HS-27A (cell line): ENCODE measurements around the gene PFAS.

ENCODE experiments used
- DNase-seq: peaks from one replicate; pipeline ENCODE4 v3.0.0-alpha.2; 2012; ENCODE audit warnings: low read depth, missing footprints

PFAS gene

DNA sequence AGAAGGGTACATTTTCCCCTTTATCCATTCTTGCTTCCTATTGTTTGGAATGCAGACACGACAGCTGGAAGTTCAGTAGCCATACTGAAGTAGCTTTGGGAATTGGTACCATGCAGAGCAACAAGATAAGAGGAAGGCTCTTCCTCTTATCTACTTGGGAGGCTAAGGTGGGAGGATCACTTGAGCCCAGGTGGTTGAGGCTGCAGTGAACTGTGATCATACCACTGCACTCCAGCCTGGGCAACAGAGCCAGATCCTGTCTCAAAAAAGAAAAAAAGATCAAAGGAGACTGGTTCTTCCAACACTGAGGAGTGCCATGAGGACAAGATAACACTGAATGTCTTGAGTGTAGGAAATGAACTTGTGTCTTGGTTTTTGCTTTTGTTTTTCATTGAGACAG is 23.3 kb downstream of the PFAS start:
- no peak for DNase-seq

DNA sequence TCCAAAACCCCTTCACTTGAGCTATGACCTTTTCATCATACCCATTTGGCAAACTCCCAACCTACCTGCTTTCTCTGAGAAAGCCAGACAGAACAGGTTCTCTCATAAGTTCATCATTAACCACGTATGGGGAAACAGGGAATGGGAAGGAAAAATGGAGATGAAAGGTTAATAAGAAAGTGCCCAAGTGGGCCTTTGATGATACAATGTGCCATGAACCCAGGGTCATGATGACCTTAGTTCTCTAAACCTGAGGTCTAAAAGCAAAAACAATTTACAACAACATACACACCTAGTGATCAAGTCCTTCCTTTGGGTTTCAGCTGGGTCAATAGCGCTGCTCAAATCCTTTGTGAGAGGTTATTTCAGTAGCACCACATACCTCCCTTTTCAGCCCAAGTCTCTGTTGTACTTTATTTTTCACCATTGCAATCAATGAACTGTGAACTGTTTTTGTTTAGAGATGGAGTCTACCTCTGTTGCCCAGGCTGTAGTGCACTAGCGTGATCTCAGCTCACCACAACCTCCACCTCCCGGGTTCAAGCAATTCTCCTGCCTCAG is 24.9 kb downstream of the PFAS start:
- DNase-seq, result no peak

DNA sequence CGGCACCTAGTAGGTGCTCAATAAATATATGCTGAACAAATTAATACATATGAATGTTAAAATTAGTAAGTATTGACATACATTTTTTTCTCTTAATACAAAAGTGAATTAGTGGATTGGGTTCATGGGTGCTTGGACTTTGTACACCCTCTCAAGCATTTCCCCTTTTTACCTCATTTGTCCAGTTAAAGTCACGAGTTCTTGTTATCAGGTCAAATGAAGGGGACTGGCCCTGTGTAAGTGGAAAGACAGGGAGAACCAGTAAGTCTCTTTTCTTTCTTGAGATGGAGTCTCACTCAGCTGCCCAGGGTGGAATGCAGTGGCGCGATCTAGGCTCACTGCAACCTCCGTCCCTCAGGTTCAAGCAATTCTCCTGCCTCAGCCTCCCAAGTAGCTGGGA is 25.7 kb downstream of the PFAS start:
- no peak for DNase-seq

DNA sequence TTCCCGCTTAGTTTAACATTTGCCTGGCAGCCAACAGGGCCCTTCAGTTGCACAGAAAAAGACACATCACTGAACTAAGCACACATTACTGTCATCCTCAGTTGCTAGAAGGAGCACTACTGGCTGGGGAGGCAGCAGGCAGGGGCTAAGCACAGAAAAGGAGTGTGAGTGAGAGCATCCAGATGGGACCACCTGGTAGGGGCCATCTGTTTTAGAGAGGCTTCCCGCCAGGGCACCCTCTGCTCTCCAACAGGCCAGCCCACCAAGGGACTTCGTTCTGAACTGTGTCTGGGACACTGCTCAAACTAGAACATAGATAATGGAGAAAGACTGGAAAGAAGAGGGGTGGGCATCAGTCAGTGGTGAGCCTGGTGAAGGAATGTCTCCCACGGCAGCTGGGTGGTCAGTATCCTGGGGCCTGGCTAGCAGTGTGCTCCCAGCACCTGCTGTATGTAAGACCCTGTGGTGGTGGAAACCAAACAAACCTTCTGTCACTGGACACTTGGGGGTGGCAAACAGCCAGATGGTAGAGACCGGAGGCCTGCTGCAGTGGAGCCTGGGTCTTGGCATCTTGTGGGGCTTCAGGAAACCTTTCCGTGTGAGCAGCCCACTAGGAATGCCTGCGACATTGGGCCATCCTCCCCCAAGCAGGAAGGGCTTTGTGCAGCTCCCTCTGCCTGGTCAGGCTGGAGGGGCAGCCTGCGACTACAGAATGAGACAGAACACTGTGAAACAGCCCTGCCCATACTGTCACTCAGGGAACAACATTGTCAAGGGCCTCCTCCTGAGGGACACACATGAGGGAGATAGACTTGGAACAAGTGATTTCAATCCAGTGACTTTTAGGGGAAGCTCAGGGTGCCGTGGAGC is 26.6 kb downstream of the PFAS start:
- no peak for DNase-seq

- no peak for DNase-seq
Observed at GRCh38 chr17:8277317-8277716, 28.2 kb downstream of the PFAS start.

DNA sequence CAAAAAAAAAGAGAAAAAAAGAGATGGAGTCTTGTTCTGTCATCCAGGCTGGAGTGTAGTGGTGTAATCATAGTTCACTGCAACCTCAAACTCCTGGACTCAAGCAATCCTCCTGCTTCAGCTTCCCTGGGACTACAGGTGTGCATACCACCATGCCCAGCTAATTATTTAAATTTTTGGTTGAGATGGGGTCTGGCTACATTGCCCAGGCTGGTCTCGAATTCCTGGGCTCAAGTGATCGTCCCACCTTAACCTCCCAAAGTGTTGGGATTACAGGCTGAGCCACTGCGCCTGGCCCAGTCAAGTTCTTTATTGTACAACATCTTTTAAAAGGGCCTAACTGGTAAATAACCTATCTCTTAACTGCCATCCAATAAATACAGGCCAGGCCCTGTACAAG is 33.3 kb downstream of the PFAS start:
- no peak for DNase-seq

- no peak for DNase-seq
Observed at GRCh38 chr17:8283356-8283755, 34.3 kb downstream of the PFAS start.

DNA sequence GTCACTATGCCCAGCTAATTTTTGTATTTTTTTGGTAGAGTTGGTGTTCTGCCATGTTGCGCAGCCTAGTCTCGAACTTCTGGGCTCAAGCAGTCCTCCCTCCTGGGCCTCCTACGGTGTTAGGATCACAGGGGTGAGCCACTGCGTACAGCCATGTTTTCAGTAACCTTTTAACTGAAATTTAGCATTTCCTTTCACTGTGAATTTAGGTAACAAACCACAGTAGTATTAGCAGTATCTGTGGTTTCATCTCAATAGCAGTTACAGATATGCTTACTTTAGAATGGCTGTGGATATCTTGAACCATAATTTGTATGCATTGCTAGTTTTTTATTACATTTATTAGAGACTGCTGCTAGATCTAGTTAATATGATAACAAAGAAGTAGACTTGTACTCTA is 35.0 kb downstream of the PFAS start:
- DNase-seq, result no peak

DNA sequence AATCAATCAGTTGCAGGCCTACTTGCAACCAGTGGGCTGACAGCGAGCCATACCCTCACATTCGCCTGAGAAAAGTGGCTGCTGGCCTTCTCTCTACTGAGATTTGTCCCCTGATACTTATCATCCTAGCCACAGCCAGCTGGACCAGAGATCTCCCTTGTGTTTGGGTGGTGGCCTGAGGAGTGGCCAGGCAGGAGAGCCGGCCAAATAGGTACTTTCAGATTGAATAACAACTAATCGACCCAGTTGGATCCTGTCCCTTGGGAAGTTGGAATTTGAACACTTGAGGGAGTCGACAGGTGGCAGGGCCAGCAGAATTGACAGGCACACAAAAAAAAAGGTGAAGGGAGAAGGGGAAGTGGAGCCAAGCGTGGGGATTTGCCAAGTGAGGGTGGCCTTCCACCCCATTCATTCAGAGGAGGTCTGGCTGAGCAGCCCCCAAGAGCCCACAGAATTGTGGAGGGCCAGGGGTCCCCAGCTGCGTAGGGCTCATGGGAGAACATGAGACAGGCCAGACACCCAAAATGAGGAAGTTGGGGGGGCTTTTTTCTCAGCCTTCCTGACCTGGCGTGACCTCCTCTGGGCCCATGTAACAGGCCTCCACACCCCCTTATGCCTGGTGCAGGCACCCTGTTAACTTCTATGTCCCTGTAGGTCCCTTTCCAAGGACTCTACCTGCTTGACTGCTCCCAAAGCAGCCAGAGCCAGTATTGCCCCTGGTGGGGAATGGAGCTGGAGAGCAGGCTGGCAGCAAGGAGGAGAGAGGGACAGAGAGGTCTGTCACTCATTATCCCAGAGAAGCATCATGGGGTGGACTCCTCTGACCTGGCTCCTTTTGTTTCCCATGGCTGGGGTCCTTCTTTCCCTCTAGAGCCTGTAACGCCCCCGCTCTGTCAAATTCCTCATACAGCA is 36.4 kb downstream of the PFAS start:
- no peak for DNase-seq

DNA sequence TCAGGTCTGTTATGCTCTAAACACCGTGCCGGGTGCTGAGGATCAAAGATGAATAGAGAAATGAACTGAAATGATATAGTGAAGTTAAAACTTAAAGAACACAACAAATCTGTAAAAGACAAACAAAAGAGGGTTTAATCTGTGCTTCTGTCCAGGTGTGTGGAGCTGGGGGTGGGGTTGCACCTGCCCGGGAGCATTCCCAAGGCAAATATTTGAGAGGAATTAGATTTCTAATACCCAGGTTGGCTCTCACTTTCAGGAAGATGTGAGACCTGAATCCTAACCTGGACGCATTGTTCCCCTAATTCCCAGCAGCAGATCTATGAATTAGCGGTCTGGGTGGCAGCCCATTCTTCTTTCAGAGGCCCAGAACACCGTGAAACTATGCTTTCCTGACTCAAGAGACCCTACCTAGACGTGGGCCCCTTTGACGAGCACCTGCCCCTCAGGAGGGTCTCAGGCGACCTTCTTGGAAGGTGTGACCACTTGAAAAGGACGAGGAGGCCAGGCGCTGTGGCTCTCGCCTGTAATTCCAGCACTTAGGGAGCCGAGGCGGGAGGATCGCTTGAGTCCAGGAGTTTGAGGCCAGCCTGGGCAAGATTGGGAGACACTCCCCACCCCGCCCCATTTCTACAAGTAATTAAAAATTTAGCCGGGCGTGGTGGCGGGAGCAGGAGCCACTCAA is 38.7 kb downstream of the PFAS start:
- no peak for DNase-seq

DNA sequence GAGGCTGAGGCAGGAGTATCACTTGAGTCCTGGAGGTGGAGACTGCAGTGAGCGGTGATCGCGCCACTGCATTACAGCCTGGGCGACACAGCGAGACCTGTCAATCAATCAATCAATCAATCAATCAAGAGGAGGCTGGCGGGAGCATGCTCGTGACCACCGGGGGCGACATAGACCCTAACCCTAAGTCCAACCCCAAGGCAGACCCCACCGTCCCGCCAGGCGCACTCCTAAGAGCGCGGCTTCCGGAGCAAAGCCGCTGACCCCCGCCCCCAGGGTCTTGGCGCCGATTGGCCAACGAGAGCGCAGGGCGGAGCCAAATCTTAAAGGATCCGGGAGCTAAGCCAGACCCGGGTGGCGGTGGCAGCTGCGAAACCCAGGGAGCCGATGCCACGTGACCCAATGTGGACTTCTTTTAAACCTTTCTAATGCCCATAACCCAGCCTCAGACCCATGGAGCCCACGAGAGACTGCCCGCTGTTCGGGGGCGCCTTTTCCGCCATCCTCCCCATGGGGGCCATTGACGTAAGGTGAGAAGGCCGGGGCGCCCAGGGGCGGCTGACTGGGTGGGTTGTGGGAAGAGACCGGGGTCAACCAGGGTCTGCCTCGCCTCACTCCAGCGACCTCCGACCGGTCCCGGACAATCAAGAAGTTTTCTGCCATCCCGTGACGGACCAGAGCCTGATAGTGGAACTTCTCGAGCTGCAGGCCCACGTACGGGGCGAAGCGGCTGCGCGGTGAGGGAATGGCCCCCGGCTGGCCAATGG is 39.4 kb downstream of the PFAS start, which contains the start of gene RANGRF:
Gene RANGRF, plus strand, starts transcription at position 335 of the 767 bp plus-strand sequence. Its CDS starts 119 bp downstream, at position 454.
- peak; percentile 66 for DNase-seq

- no peak for DNase-seq
Observed at GRCh38 chr17:8289103-8289397, 40.0 kb downstream of the PFAS start.

DNA sequence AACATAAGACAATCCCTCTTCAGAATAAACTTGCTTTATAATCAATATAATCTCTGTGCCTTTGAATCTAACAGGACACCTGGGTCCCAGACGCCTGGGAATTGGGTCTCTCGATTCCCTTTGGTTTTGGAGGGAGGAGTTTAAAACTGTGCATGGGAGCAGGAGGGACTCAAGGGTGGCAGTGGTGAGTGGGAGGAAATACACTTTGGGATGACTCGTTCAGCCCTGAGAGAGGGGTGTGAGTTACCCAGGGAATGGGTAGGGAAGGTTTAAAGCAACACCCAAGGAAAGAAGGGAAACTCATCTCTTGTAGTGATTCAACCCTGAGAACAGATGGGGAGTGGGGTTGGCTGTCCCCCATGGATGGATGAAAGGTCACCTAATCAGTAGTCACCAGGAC is 41.0 kb downstream of the PFAS start:
- DNase-seq, result no peak

DNA sequence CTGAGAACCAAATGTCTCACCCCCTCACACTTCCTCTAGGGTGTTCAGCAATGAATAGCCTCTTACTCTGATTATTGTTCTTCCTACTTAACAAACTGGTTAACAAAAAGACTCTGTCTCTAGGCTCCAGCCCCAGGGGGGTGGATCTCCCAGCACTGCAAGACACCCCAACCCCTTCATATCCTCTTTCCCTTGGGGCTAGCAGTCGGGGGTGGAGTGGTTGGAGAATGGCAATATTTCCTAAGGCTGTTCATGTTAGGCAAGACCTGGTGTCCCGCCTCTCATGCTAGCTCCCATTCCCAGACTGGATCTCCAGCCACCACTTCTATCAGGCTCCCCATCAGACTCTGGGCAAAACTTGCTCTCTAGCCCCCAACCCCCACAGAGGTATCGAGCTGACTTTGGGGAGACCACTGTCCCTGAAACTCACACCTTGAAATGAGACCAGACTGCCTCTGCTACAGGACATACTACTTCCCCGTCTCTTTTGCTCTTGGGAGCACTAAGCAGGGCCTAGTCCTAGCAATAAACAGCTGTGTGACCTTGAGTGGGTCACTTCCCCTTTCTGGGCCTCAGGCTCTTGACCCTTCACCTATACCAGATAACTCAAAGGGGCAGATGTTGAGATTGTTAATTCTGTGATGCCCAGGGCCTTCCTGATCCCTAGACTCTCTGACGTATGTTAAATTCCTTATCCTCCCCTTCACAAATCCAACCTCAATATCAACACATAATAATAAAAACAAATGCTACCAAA is 43.7 kb downstream of the PFAS start:
- no peak for DNase-seq

DNA sequence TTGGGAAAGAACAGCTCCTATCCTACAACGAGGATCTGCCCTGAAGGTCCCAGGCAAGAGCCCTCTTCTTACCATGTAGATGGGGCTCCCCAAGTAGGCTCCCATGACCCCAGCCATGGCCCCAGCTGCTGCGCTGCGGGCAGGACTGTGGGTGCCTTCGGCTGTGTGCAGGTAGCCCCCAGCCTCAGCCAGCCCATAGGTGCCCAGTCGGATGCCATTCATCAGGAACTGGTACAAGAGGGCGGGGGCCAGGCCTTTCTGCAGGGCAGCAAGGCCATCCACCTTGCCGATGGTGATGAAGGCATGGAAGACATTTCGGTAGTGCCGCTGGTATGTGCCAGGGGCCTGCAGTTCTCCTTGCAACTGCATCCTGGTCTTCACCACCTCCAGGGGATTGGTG is 45.3 kb downstream of the PFAS start:
- DNase-seq, result no peak

DNA sequence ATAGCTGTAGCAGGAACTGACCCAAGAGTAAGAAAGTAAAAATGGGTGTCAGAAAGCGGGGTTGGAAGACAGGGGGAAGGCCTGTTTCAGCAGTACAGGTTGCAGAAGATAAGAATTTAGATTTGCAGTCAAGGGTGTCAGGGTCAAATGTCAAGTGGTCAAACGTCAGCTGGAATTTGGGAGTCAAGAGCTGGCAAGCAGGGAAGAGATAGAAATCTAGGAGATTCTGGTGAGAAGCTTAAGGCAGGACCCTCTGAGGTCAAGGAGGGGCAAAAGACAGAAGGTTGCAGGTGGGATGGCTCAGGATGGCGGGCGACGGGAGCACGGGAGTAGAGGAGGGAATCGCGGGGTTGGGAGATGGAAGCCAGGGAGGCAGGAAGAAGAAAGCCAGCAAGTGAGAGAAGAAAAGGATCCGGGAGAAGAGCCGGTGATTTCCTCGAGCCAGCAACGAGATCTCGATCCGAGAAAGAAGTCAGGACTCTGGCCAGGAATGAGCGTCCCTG is 45.8 kb downstream of the PFAS start:
- no peak for DNase-seq

- no peak for DNase-seq
Observed at GRCh38 chr17:8300226-8300625, 51.1 kb downstream of the PFAS start.

GRCh38 chr17:8300627-8301242 is 51.6 kb downstream of the PFAS start:
- DNase-seq, result no peak

- DNase-seq, result no peak
Observed at GRCh38 chr17:8310601-8311123, 61.6 kb downstream of the PFAS start.
